Gastrocnemius medialis (tissue), 4 donors: ENCODE results near the gene NOL12.

Experiments used
- POLR2A ChIP-seq, 2 donors: fragments of 450-650 bp; IDR thresholded peaks; one replicate each; pipeline ENCODE4 v1.6.1; 2017; ENCODE audit warnings: antibody characterized with exemption in 2 of 2, mild to moderate bottlenecking in 2 of 2, moderate library complexity in 2 of 2
- TF ChIP-seq, protein P1 (sequence below), 5 experiments: fragments of 450-650 bp in 3 of 5; fragments of 200-600 bp in 2 of 5; sonication (generic) in 2 of 5; IDR thresholded peaks in 4 of 5; conservative IDR thresholded peaks in 1 of 5; 1 replicate in 4 of 5; 2 replicates in 1 of 5; pipeline ENCODE4 v1.5.1; 2016 to 2019; ENCODE audit warnings: antibody characterized with exemption in 5 of 5, mild to moderate bottlenecking in 3 of 5, moderate library complexity in 3 of 5

GRCh38 chr22:37669586-37669985, 16.6 kb upstream of the NOL12 start:
- TF ChIP-seq, protein P1, sequence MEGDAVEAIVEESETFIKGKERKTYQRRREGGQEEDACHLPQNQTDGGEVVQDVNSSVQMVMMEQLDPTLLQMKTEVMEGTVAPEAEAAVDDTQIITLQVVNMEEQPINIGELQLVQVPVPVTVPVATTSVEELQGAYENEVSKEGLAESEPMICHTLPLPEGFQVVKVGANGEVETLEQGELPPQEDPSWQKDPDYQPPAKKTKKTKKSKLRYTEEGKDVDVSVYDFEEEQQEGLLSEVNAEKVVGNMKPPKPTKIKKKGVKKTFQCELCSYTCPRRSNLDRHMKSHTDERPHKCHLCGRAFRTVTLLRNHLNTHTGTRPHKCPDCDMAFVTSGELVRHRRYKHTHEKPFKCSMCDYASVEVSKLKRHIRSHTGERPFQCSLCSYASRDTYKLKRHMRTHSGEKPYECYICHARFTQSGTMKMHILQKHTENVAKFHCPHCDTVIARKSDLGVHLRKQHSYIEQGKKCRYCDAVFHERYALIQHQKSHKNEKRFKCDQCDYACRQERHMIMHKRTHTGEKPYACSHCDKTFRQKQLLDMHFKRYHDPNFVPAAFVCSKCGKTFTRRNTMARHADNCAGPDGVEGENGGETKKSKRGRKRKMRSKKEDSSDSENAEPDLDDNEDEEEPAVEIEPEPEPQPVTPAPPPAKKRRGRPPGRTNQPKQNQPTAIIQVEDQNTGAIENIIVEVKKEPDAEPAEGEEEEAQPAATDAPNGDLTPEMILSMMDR (IDR thresholded peaks at IDR 0.05 in 4 of 5, conservative IDR thresholded peaks at IDR 0.05 in 1 of 5) = no peak
- TF ChIP-seq POLR2A (IDR thresholded peaks at IDR 0.05) = no peak
